ENCODE measurements around the gene TEF. TPM values are rescaled to one million over a fixed set of nuclear protein-coding genes. Genes with fewer than 3 reads are reported as not detected.

TEF gene
- total RNA-seq, 4 donors from 2014 or later = 8.5 to 73.7 (median 15.1) TPM

GRCh38 chr22:41353862-41354575 is 27.7 kb upstream of the TEF start:
- no peaks in the 10 kb centered on the region for H3K36me3 ChIP-seq
- no peak for DNase-seq
- H3K27ac ChIP-seq = no peak overlapping the region
- no peaks in the 10 kb centered on the region for H3K9me3 ChIP-seq
- no peak for TF ChIP-seq CTCF (IDR thresholded peaks at IDR 0.05)
- TF ChIP-seq POLR2A (IDR thresholded peaks at IDR 0.05) = no peak
- H3K4me3 ChIP-seq = no peak overlapping the region
- intact Hi-C loops (cut with DNase I; ENCODE audit: low total_unique reads) = no loop called here
- H3K27me3 ChIP-seq = no peaks in the 10 kb centered on the region
- H3K4me1 ChIP-seq = no peaks in the 10 kb centered on the region

GRCh38 chr22:41354979-41355378 is 26.8 kb upstream of the TEF start:
- no peak for TF ChIP-seq POLR2A (IDR thresholded peaks at IDR 0.05)
- TF ChIP-seq CTCF (IDR thresholded peaks at IDR 0.05) = no peak
- H3K36me3 ChIP-seq = no peaks in the 10 kb centered on the region
- no peaks in the 10 kb centered on the region for H3K27me3 ChIP-seq
- H3K27ac ChIP-seq = no peak overlapping the region
- H3K4me1 ChIP-seq = no peaks in the 10 kb centered on the region
- H3K4me3 ChIP-seq = no peak overlapping the region
- intact Hi-C loops (cut with DNase I; ENCODE audit: low total_unique reads) = no loop called here
- DNase-seq = no peak
- H3K9me3 ChIP-seq = no peaks in the 10 kb centered on the region

- DNase-seq = no peak
- H3K27ac ChIP-seq = no peak overlapping the region
- no peaks in the 10 kb centered on the region for H3K4me1 ChIP-seq
- H3K36me3 ChIP-seq = no peaks in the 10 kb centered on the region
- TF ChIP-seq CTCF (IDR thresholded peaks at IDR 0.05) (no peak), POLR2A (IDR thresholded peaks at IDR 0.05) (no peak)
- no peaks in the 10 kb centered on the region for H3K27me3 ChIP-seq
- H3K9me3 ChIP-seq = no peaks in the 10 kb centered on the region
- intact Hi-C loops (cut with DNase I; ENCODE audit: low total_unique reads) = no loop called here
- no peak overlapping the region for H3K4me3 ChIP-seq
Observed at GRCh38 chr22:41355895-41356294, 25.8 kb upstream of the TEF start.

GRCh38 chr22:41356430-41357028 is 25.2 kb upstream of the TEF start:
- no peak for DNase-seq
- intact Hi-C loops (cut with DNase I; ENCODE audit: low total_unique reads) = no loop called here
- no peak for TF ChIP-seq POLR2A (IDR thresholded peaks at IDR 0.05)
- no peak for TF ChIP-seq CTCF (IDR thresholded peaks at IDR 0.05)
- Histone ChIP-seq H3K27ac (no peak overlapping the region), H3K4me1 (no peaks in the 10 kb centered on the region), H3K27me3 (no peaks in the 10 kb centered on the region), H3K4me3 (no peak overlapping the region), H3K36me3 (no peaks in the 10 kb centered on the region), H3K9me3 (no peaks in the 10 kb centered on the region)

GRCh38 chr22:41357191-41357590 is 24.6 kb upstream of the TEF start:
- DNase-seq = no peak
- intact Hi-C loops (cut with DNase I; ENCODE audit: low total_unique reads) = no loop called here
- Histone ChIP-seq H3K27me3 (no peaks in the 10 kb centered on the region), H3K36me3 (no peaks in the 10 kb centered on the region), H3K4me3 (no peak overlapping the region), H3K27ac (no peak overlapping the region), H3K4me1 (no peaks in the 10 kb centered on the region), H3K9me3 (no peaks in the 10 kb centered on the region)
- TF ChIP-seq CTCF (IDR thresholded peaks at IDR 0.05) (no peak), POLR2A (IDR thresholded peaks at IDR 0.05) (no peak)

All from uterus (tissue), 4 donors.